Esophagus (tissue), 2 donors: Measurements from ENCODE around the gene DUS2. TPM values are rescaled to one million over a fixed set of nuclear protein-coding genes. Genes with fewer than 3 reads are reported as not detected.
"Not testable (repeated sequence)": the region's sequence is repeated elsewhere in the genome, so short reads cannot be mapped to it uniquely, and the experiment has no call there.

Experiments
- H3K27ac ChIP-seq, 2 donors: one replicate each; pipeline ENCODE4 v1.5.1; 2013; ENCODE audit warnings: low read depth in 2 of 2, mild to moderate bottlenecking in 2 of 2, inconsistent platforms in 1 of 2, low read length in 1 of 2, moderate library complexity in 1 of 2
- H3K27me3 ChIP-seq, 2 donors: one replicate each; pipeline ENCODE4 v1.6.1; 2013; ENCODE audit warnings: low read length in 2 of 2, control low read depth in 1 of 2, mild to moderate bottlenecking in 1 of 2; ENCODE audit not compliant: insufficient read depth in 2 of 2, control insufficient read depth in 1 of 2
- H3K36me3 ChIP-seq, 2 donors: one replicate each; pipeline ENCODE4 v1.6.1; 2013; ENCODE audit warnings: low read length in 1 of 2; ENCODE audit not compliant: control insufficient read depth in 2 of 2, insufficient read depth in 2 of 2
- H3K4me1 ChIP-seq, 2 donors: one replicate each; pipeline ENCODE4 v1.6.1; 2013; ENCODE audit warnings: low read length in 1 of 2; ENCODE audit not compliant: control insufficient read depth in 2 of 2, insufficient read depth in 2 of 2
- H3K4me3 ChIP-seq, 2 donors: one replicate each; pipeline ENCODE4 v1.5.1; 2013; ENCODE audit warnings: low read length in 2 of 2, mild to moderate bottlenecking in 2 of 2, low read depth in 1 of 2, moderate library complexity in 1 of 2
- H3K9me3 ChIP-seq, 2 donors: one replicate each; pipeline ENCODE4 v1.6.1; 2013; ENCODE audit warnings: mild to moderate bottlenecking in 2 of 2, low read depth in 1 of 2, low read length in 1 of 2, moderate library complexity in 1 of 2; ENCODE audit not compliant: control insufficient read depth in 2 of 2, insufficient read depth in 1 of 2
- WGBS, 2 donors: extraction: QIAGEN DNeasy Blood & Tissue Kit; methylation state at CpG; one replicate each; pipeline ENCODE4 v1.1.7; 2013; 5-methylcytosine and 5-hydroxymethylcytosine counted together
- polyA plus RNA-seq, 2 donors: library from polyadenylated mRNA; stranded (reverse); fragments of 200-250 nt; gene quantifications; one replicate each; pipeline ENCODE4 v1.2.3, GENCODE V29; 2013
- donor health status: healthy with polysubstance abuse.
- donor health status: Bipolar disorder and iron deficiency.

The DUS2 gene
- polyA plus RNA-seq, 2 donors: 6.2 to 11.1 TPM

- Histone ChIP-seq H3K9me3 (no peaks in the 10 kb centered on the region), H3K4me3 (no peak overlapping the region), H3K27ac (no peak overlapping the region), H3K4me1 (peaks cover 0 to 3% of the 10 kb centered on the region in 2 donors), H3K27me3 (no peaks in the 10 kb centered on the region), H3K36me3 (peaks cover 0 to 4% of the 10 kb centered on the region in 2 donors)
- WGBS, 2 donors: 74 to 78% methylated on average over 11 of the region's 11 CpGs
These were observed 35.5 kb upstream of the DUS2 start for GRCh38 chr16:67987460-67988160.

- Histone ChIP-seq H3K9me3 (no peaks in the 10 kb centered on the region), H3K36me3 (peaks cover 0 to 4% of the 10 kb centered on the region in 2 donors), H3K27ac (no peak overlapping the region), H3K27me3 (no peaks in the 10 kb centered on the region), H3K4me3 (no peak overlapping the region), H3K4me1 (peaks cover 0 to 12% of the 10 kb centered on the region in 2 donors)
- 75 to 88% methylated on average over 3 of the region's 3 CpGs for WGBS, 2 donors
These were observed 34.4 kb upstream of the DUS2 start for GRCh38 chr16:67988675-67989074.

DNA sequence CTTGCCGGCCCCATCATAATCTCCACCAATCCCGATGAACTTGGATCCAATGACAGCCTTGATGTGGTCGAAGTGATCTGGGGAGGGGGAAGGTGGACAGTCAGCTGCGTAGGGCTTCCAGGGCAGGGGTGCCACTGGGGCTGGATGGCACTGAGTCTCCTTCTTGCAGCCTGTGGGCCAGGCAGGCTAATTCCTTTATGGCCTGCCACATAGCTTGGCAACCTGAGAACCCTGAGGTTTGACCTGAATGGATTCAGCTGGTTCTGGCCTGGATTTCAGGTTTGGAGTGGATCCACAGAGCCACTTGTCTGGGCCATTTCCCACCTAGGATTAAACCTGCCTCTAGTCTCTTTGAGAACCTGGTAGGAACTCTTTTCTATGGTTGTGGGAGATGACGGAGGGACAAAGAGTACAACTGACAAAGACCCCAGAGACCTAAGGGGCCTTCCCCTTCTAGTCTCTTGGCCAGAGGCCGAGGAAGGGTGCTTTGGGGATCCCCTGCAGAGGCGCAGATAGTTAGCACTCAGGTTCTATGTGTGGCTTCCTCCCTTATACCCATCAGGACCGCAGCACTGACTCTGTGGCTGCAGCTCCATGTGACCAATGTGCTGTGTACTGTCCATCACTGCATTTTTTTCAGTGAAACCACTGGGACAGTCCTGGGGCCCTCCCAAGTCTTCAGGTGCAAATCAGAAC, 33.6 kb upstream of the DUS2 start:
- Histone ChIP-seq H3K4me1 (peaks cover 0 to 15% of the 10 kb centered on the region in 2 donors), H3K36me3 (peaks cover 0 to 4% of the 10 kb centered on the region in 2 donors), H3K9me3 (no peaks in the 10 kb centered on the region), H3K27ac (no peak overlapping the region), H3K27me3 (no peaks in the 10 kb centered on the region), H3K4me3 (no peak overlapping the region)
- 85% methylated on average over 8 of the region's 8 CpGs for WGBS, 2 donors

DNA sequence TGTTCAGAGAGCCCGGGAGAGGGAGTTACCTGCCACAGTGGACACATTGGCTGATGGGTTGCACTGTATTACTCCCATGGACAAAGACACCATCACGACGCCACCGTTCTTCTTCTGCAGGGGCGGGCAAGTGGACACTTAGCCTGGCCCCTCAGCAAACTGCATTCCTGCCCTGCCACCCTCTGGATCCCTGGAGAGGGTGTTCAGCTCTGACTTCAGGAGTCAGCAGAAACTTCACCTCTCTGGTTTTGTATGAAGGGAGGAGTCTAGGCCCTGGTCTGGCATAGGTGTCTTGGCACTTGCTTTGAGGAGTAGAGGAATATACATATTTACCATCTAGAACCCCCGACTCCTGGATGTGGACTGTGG, 33.1 kb upstream of the DUS2 start:
- H3K4me3 ChIP-seq: no peak overlapping the region
- H3K27me3 ChIP-seq: no peaks in the 10 kb centered on the region
- peaks cover 0 to 4% of the 10 kb centered on the region in 2 donors for H3K36me3 ChIP-seq
- H3K27ac ChIP-seq: no peak overlapping the region
- peaks cover 0 to 13% of the 10 kb centered on the region in 2 donors for H3K4me1 ChIP-seq
- H3K9me3 ChIP-seq: no peaks in the 10 kb centered on the region
- 82 to 93% methylated on average over 6 of the region's 6 CpGs for WGBS, 2 donors

GRCh38 chr16:67992661-67993206, 30.4 kb upstream of the DUS2 start:
- Histone ChIP-seq H3K27ac (peak overlapping the region in 1 of 2 donors; percentile 6), H3K27me3 (no peaks in the 10 kb centered on the region), H3K36me3 (peaks cover 0 to 4% of the 10 kb centered on the region in 2 donors), H3K4me1 (peaks cover 0 to 13% of the 10 kb centered on the region in 2 donors), H3K9me3 (no peaks in the 10 kb centered on the region), H3K4me3 (no peak overlapping the region)
- WGBS, 2 donors: 71% methylated on average over 20 of the region's 20 CpGs

GRCh38 chr16:67993207-67994039, 29.7 kb upstream of the DUS2 start:
- no peaks in the 10 kb centered on the region for H3K27me3 ChIP-seq
- peak overlapping the region; percentile 6 to 52 for H3K27ac ChIP-seq
- peaks cover 0 to 13% of the 10 kb centered on the region in 2 donors for H3K4me1 ChIP-seq
- no peaks in the 10 kb centered on the region for H3K9me3 ChIP-seq
- peak overlapping the region in 1 of 2 donors; percentile 42 for H3K4me3 ChIP-seq
- peaks cover 0 to 4% of the 10 kb centered on the region in 2 donors for H3K36me3 ChIP-seq
- WGBS, 2 donors: 13 to 23% methylated on average over 22 to 39 of the region's 39 CpGs

- Histone ChIP-seq H3K27ac (peak overlapping the region; percentile 2 to 52), H3K4me1 (peaks cover 0 to 13% of the 10 kb centered on the region in 2 donors)
- H3K36me3 ChIP-seq, H3K27me3 ChIP-seq, H3K4me3 ChIP-seq, H3K9me3 ChIP-seq: not testable (repeated sequence)
- 75 to 83% methylated on average over 1 to 6 of the region's 6 CpGs for WGBS, 2 donors
These were observed 29.1 kb upstream of the DUS2 start for GRCh38 chr16:67994040-67994408.

- no peaks in the 10 kb centered on the region for H3K9me3 ChIP-seq
These were observed 27.7 kb upstream of the DUS2 start for GRCh38 chr16:67995423-67995822.

GRCh38 chr16:67996666-67997065, 26.4 kb upstream of the DUS2 start:
- peaks cover 0 to under 1% of the 10 kb centered on the region in 2 donors for H3K36me3 ChIP-seq
- H3K9me3 ChIP-seq: no peaks in the 10 kb centered on the region
- H3K4me1 ChIP-seq: peaks cover 0 to 13% of the 10 kb centered on the region in 2 donors
- H3K27ac ChIP-seq: no peak overlapping the region
- H3K4me3 ChIP-seq: no peak overlapping the region
- WGBS, 2 donors: 94% methylated on average over 5 of the region's 5 CpGs
- H3K27me3 ChIP-seq: no peaks in the 10 kb centered on the region

More at GRCh38 chr16:67995423-67995822, 27.7 kb upstream of the DUS2 start:
- Histone ChIP-seq H3K4me3 (no peak overlapping the region), H3K36me3 (peaks cover 0 to 4% of the 10 kb centered on the region in 2 donors), H3K27me3 (no peaks in the 10 kb centered on the region), H3K4me1 (peaks cover 0 to 13% of the 10 kb centered on the region in 2 donors), H3K27ac (no peak overlapping the region)
- 58% methylated on average over 5 of the region's 5 CpGs for WGBS, 2 donors
